Medulla oblongata (tissue), 1 donor: Measurements from ENCODE around the gene SIRT4.
"Not testable (repeated sequence)": the region's sequence is repeated elsewhere in the genome, so short reads cannot be mapped to it uniquely, and the experiment has no call there.

Experiments used
- DNase-seq: peaks from one replicate; pipeline ENCODE4 v3.0.0-alpha.2; 2015; ENCODE audit errors: extremely low spot score

The SIRT4 gene

GRCh38 chr12:120301962-120302815 is at the start of gene SIRT4:
SIRT4 (plus strand) TSS chr12:120302321; CDS start chr12:120303562, 1,241 bp downstream.
- DNase-seq: peak; percentile 99

GRCh38 chr12:120253313-120253712 is 48.8 kb upstream of the SIRT4 start:
- not testable (repeated sequence) for DNase-seq

GRCh38 chr12:120254809-120255208 is 47.3 kb upstream of the SIRT4 start:
- no peak for DNase-seq

GRCh38 chr12:120257041-120257821 is 44.9 kb upstream of the SIRT4 start:
- DNase-seq: peak; percentile 58

GRCh38 chr12:120258323-120258896 is 43.7 kb upstream of the SIRT4 start:
- no peak for DNase-seq

- DNase-seq: no peak
These were observed 42.5 kb upstream of the SIRT4 start for GRCh38 chr12:120259418-120260202.

- no peak for DNase-seq
These were observed 41.5 kb upstream of the SIRT4 start for GRCh38 chr12:120260607-120261006.

- DNase-seq: peak; percentile 64
These were observed 39.9 kb upstream of the SIRT4 start for GRCh38 chr12:120261951-120262851.

GRCh38 chr12:120262852-120263747 is 39.0 kb upstream of the SIRT4 start:
- no peak for DNase-seq

GRCh38 chr12:120263748-120264085 is 38.4 kb upstream of the SIRT4 start:
- no peak for DNase-seq

GRCh38 chr12:120264086-120264903 is 37.8 kb upstream of the SIRT4 start:
- DNase-seq: no peak

- no peak for DNase-seq
These were observed 37.1 kb upstream of the SIRT4 start for GRCh38 chr12:120264904-120265472.

GRCh38 chr12:120265473-120266179 is 36.5 kb upstream of the SIRT4 start, which contains the start of gene PXN:
PXN (minus strand) TSS chr12:120265730; CDS start chr12:120265629, 101 bp downstream.
- DNase-seq: peak; percentile 87

GRCh38 chr12:120266180-120266870 is 35.8 kb upstream of the SIRT4 start:
- DNase-seq: no peak

GRCh38 chr12:120267736-120268135 is 34.4 kb upstream of the SIRT4 start:
- DNase-seq: no peak

GRCh38 chr12:120276734-120277133 is 25.4 kb upstream of the SIRT4 start:
- no peak for DNase-seq
